Keratinocyte (primary cell): ENCODE data around the gene IRF9. TPM values are rescaled to one million over a fixed set of nuclear protein-coding genes. Genes with fewer than 3 reads are reported as not detected.

Source experiments
- DNase-seq: peaks from one replicate; pipeline ENCODE4 v3.0.0-alpha.2; 2011; ENCODE audit warnings: low read depth, missing footprints, low spot score
- FAIRE-seq: peaks from 2 replicates; lab custom pipeline; 2011; peaks lifted over from hg19 to GRCh38; lab: Jason Lieb, UNC
- H2AFZ ChIP-seq: 2 replicates; pipeline ENCODE4 v1.6.0; 2012; ENCODE audit warnings: low read length, control low read depth, inconsistent platforms; ENCODE audit not compliant: control insufficient read depth
- H3K27ac ChIP-seq: 2 replicates; pipeline ENCODE4 v1.5.1; 2011; ENCODE audit warnings: low read length; ENCODE audit not compliant: control insufficient read depth, insufficient read depth
- H3K27me3 ChIP-seq: 3 replicates; pipeline ENCODE4 v1.6.0; 2011; ENCODE audit warnings: low read length; ENCODE audit not compliant: control insufficient read depth, insufficient read depth; ENCODE audit errors: extremely low read depth
- H3K36me3 ChIP-seq, 2 experiments: 2 replicates in 1 of 2; 3 replicates in 1 of 2; pipeline ENCODE4 v1.5.1; 2011; ENCODE audit warnings: low read length in 2 of 2, mild to moderate bottlenecking in 1 of 2; ENCODE audit not compliant: control insufficient read depth in 2 of 2, insufficient read depth in 2 of 2; ENCODE audit errors: extremely low read depth in 1 of 2
- H3K4me1 ChIP-seq: 3 replicates; pipeline ENCODE4 v1.5.1; 2011; ENCODE audit warnings: low read length; ENCODE audit not compliant: control insufficient read depth, insufficient read depth; ENCODE audit errors: extremely low read depth
- H3K4me2 ChIP-seq: 3 replicates; pipeline ENCODE4 v1.6.0; 2011; ENCODE audit warnings: low read depth, low read length; ENCODE audit not compliant: control insufficient read depth, insufficient read depth; ENCODE audit errors: extremely low read depth
- H3K4me3 ChIP-seq, 3 experiments: fragments of 200-600 bp in 1 of 3; sonication (generic) in 1 of 3; 2 replicates in 2 of 3; 3 replicates in 1 of 3; pipeline ENCODE4 v1.5.1; 2011 to 2016; ENCODE audit warnings: low read length in 3 of 3, mild to moderate bottlenecking in 3 of 3, control low read depth in 2 of 3, inconsistent platforms in 1 of 3, low read depth in 1 of 3, mixed read lengths in 1 of 3, mixed run types in 1 of 3, moderate library complexity in 1 of 3; ENCODE audit not compliant: control insufficient read depth in 2 of 3, insufficient read depth in 2 of 3; ENCODE audit errors: extremely low read depth in 1 of 3
- H3K79me2 ChIP-seq: 2 replicates; pipeline ENCODE4 v1.6.0; 2012; ENCODE audit warnings: low read length; ENCODE audit not compliant: control insufficient read depth, insufficient read depth
- H3K9ac ChIP-seq: 3 replicates; pipeline ENCODE4 v1.6.0; 2011; ENCODE audit warnings: low read length; ENCODE audit not compliant: control insufficient read depth, insufficient read depth; ENCODE audit errors: extremely low read depth
- H3K9me1 ChIP-seq: 3 replicates; pipeline ENCODE4 v1.6.0; 2011; ENCODE audit warnings: low read length; ENCODE audit not compliant: control insufficient read depth, insufficient read depth; ENCODE audit errors: extremely low read depth
- H3K9me3 ChIP-seq: 2 replicates; pipeline ENCODE4 v1.5.1; 2012; ENCODE audit warnings: low read depth, low read length; ENCODE audit not compliant: control insufficient read depth
- H4K20me1 ChIP-seq: 3 replicates; pipeline ENCODE4 v1.6.0; 2011; ENCODE audit warnings: low read length; ENCODE audit not compliant: control insufficient read depth, insufficient read depth; ENCODE audit errors: extremely low read depth
- EZH2 ChIP-seq: IDR thresholded peaks from one replicate; pipeline ENCODE4 v1.6.1; 2012; ENCODE audit warnings: inconsistent platforms, mild to moderate bottlenecking, low read length, moderate library complexity
- dilution Hi-C: fragments of 300-500 bp; cut with MboI; formaldehyde crosslinking; loops from one replicate; pipeline ENCODE4 v1.7.0; 2020; ENCODE audit warnings: low sequenced_read_pairs; ENCODE audit not compliant: extremely low pct_ligation_motif_present
- polyA plus RNA-seq, 5 experiments: library from polyadenylated mRNA; depleted of rRNA in 3 of 5; stranded (reverse) in 3 of 5; stranded (forward) in 1 of 5; unstranded in 1 of 5; fragments of >200 nt; gene quantifications; 1 replicate in 1 of 5; 2 replicates in 3 of 5; 3 replicates in 1 of 5; pipeline versions ENCODE4 v1.2.1 to v1.2.3, GENCODE V29; 2011 to 2012; ENCODE audit warnings: missing spikeins in 2 of 5, low read depth in 1 of 5, low replicate concordance in 1 of 5
- TF ChIP-seq, protein P1 (sequence below), 3 experiments: IDR thresholded peaks in 1 of 3; conservative IDR thresholded peaks in 1 of 3; optimal IDR thresholded peaks in 1 of 3; 2 replicates in 2 of 3; 3 replicates in 1 of 3; pipeline versions ENCODE3 to v1.5.1; 2011; ENCODE audit warnings: low read length in 3 of 3, mild to moderate bottlenecking in 3 of 3, moderate library complexity in 2 of 3, control low read depth in 1 of 3, inconsistent platforms in 1 of 3; ENCODE audit not compliant: insufficient read depth in 2 of 3; ENCODE audit errors: extremely low read depth in 1 of 3

Gene IRF9
- polyA plus RNA-seq, 1 donor (not counting 4 experiments of a cell fraction or from before 2014, with no cell fraction given): 117 TPM

DNA sequence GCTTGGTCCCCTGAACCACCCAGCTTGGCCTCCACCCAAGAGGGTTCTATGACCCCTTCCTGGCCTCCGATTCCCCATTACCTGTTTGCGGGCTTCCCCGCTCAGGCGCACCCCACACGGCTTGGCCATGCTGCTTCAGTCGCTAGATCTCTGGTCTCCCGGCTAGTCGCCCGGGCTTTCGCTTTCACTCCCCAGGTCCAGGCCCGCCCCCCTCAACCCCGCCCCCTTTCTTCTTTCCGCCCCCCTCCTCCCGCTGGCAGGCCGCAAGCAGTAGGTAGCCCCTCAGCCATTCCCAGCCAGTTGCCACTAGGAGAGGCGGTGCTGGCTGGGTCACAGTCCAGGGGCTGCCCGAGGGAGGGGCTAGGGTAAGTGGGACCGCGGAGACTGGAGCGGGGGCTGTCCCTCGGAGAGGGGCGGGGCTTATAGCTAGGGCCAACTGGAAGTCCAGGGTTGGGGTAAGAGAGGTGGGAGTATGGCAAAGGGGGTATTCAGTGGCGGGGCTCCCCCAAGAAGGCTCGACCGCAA lies 14.6 kb upstream of the IRF9 start, which contains the start of gene PSME2:
TSS of gene PSME2 (minus strand) at position 158 of the 525 bp plus-strand sequence. CDS start at position 129, 29 bp downstream.
- Histone ChIP-seq H3K4me2 (peak within 1 kb of the TSS; percentile 97), H2AFZ (peak within 1 kb of the TSS; percentile 72), H3K9me1 (peaks cover 2% of the 10 kb centered on the region), H3K79me2 (peaks cover 60% of the 10 kb centered on the region), H3K36me3 (peaks cover 27 to 41% of the 10 kb centered on the region in 2 experiments), H3K27me3 (no peaks in the 10 kb centered on the region), H4K20me1 (no peaks in the 10 kb centered on the region), H3K4me3 (peak within 1 kb of the TSS; percentile 82 to 97 (median 91)), H3K9me3 (no peaks in the 10 kb centered on the region), H3K27ac (peak within 1 kb of the TSS; percentile 86), H3K4me1 (peaks cover 27% of the 10 kb centered on the region), H3K9ac (peak within 1 kb of the TSS; percentile 88)
- FAIRE-seq: no peak
- dilution Hi-C loops: no loop called here
- TF ChIP-seq, protein P1, sequence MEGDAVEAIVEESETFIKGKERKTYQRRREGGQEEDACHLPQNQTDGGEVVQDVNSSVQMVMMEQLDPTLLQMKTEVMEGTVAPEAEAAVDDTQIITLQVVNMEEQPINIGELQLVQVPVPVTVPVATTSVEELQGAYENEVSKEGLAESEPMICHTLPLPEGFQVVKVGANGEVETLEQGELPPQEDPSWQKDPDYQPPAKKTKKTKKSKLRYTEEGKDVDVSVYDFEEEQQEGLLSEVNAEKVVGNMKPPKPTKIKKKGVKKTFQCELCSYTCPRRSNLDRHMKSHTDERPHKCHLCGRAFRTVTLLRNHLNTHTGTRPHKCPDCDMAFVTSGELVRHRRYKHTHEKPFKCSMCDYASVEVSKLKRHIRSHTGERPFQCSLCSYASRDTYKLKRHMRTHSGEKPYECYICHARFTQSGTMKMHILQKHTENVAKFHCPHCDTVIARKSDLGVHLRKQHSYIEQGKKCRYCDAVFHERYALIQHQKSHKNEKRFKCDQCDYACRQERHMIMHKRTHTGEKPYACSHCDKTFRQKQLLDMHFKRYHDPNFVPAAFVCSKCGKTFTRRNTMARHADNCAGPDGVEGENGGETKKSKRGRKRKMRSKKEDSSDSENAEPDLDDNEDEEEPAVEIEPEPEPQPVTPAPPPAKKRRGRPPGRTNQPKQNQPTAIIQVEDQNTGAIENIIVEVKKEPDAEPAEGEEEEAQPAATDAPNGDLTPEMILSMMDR (optimal IDR thresholded peaks at IDR 0.05 in 1 of 3, IDR thresholded peaks at IDR 0.05 in 1 of 3, conservative IDR thresholded peaks at IDR 0.05 in 1 of 3; ENCODE audit: extremely low read depth in 1 of 3, insufficient read depth in 2 of 3, low read length in 3 of 3): no peak
- no peak for TF ChIP-seq EZH2
- DNase-seq: peak; percentile 83

DNA sequence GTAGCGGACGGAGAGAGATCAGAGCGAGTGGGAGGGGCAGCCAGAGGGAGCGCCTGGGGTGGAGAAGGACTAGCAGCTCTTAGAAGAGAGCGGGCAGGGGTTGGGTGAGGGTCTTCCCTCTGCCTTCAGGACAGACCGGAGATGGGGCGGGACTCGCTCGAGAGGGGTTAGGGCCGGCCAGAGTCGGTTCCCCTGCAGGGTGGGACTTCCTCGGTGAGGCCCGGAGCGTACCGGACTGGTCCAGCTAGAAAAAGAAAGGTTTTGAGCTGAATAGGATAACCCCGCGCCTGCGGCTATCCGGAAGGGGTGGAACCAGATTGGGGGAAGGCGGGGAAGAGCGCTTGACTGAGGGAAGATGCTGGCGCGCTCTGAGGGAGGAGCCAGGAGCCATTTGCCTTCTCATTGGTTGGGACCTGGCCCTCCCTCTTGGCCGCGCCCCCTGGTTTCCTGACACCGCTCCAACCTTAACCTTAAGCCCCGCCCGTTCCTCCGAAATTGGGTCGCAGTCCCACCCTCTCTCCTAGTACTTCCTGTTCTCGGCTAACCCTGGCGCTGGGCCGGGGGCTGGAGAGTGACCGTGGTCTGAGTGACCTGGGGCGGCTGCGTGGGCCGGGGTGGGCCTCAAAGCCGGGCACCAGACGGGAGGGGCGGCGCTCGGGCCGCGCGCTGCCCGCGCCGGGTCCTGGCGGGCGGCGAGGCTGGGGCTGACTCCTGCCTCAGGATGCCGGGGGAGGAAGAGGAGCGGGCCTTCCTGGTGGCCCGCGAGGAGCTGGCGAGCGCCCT lies 13.9 kb upstream of the IRF9 start, which contains the start of gene RNF31:
TSS of gene RNF31 (plus strand) at position 521 of the 783 bp plus-strand sequence. CDS start at position 722, 201 bp downstream.
- Histone ChIP-seq H3K27ac (peak within 1 kb of the TSS; percentile 86), H3K79me2 (peaks cover 62% of the 10 kb centered on the region), H3K36me3 (peaks cover 30 to 46% of the 10 kb centered on the region in 2 experiments), H3K9me3 (no peaks in the 10 kb centered on the region), H3K4me3 (peak within 1 kb of the TSS; percentile 82 to 97 (median 91)), H3K9ac (peak within 1 kb of the TSS; percentile 88), H3K9me1 (peaks cover 2% of the 10 kb centered on the region), H3K4me1 (peaks cover 22% of the 10 kb centered on the region), H3K4me2 (peak within 1 kb of the TSS; percentile 97), H3K27me3 (no peaks in the 10 kb centered on the region), H2AFZ (peak within 1 kb of the TSS; percentile 72), H4K20me1 (no peaks in the 10 kb centered on the region)
- peak; percentile 90 for DNase-seq
- FAIRE-seq: peak; percentile 67
- TF ChIP-seq, protein P1 (optimal IDR thresholded peaks at IDR 0.05 in 1 of 3, IDR thresholded peaks at IDR 0.05 in 1 of 3, conservative IDR thresholded peaks at IDR 0.05 in 1 of 3; ENCODE audit: extremely low read depth in 1 of 3, insufficient read depth in 2 of 3, low read length in 3 of 3): no peak
- no peak for TF ChIP-seq EZH2
- dilution Hi-C loops: no loop called here
